Measurements from ENCODE around the gene NLGN4Y. TPM values are rescaled to one million over a fixed set of nuclear protein-coding genes. Genes with fewer than 3 reads are reported as not detected.

Gene NLGN4Y
- total RNA-seq, 1 experiment from 2014 or later = 48.4 TPM

DNA sequence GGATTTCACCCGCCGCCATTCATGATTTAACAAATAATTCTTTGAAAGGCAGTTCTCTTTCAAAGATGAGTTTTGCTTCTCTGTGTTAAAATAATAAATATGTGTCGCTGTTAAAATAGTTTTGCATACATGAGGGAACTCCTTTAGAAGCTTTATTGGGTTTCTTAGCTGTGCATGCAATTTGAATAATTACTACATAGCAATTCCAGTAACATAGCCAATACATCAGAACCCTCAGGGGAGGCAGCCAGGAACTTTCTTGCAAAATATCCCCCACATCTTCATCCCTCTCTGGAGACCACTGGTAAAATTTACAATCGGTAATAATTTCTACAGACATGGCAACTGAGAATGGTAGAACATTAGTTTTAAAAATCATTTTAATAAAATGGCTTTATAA is 268.8 kb downstream of the NLGN4Y start (continued):
- TF ChIP-seq, protein P1, sequence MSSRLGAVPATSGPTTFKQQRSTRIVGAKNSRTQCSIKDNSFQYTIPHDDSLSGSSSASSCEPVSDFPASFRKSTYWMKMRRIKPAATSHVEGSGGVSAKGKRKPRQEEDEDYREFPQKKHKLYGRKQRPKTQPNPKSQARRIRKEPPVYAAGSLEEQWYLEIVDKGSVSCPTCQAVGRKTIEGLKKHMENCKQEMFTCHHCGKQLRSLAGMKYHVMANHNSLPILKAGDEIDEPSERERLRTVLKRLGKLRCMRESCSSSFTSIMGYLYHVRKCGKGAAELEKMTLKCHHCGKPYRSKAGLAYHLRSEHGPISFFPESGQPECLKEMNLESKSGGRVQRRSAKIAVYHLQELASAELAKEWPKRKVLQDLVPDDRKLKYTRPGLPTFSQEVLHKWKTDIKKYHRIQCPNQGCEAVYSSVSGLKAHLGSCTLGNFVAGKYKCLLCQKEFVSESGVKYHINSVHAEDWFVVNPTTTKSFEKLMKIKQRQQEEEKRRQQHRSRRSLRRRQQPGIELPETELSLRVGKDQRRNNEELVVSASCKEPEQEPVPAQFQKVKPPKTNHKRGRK (CRISPR knock-in tag; IDR thresholded peaks at IDR 0.05; ENCODE audit: borderline replicate concordance) = no peak
- no peak for TF ChIP-seq IRF1 (CRISPR knock-in tag; IDR thresholded peaks at IDR 0.05)
- TF ChIP-seq ZNF317 (CRISPR knock-in tag; IDR thresholded peaks at IDR 0.05; ENCODE audit: borderline replicate concordance, low read depth) = no peak
- no peak for TF ChIP-seq ZNF416 (CRISPR knock-in tag; IDR thresholded peaks at IDR 0.05)
- no peak for TF ChIP-seq NFE2L1 (CRISPR knock-in tag; IDR thresholded peaks at IDR 0.05)
- no peak for TF ChIP-seq FOXP4 (CRISPR knock-in tag; IDR thresholded peaks at IDR 0.05)
- TF ChIP-seq, protein P2, sequence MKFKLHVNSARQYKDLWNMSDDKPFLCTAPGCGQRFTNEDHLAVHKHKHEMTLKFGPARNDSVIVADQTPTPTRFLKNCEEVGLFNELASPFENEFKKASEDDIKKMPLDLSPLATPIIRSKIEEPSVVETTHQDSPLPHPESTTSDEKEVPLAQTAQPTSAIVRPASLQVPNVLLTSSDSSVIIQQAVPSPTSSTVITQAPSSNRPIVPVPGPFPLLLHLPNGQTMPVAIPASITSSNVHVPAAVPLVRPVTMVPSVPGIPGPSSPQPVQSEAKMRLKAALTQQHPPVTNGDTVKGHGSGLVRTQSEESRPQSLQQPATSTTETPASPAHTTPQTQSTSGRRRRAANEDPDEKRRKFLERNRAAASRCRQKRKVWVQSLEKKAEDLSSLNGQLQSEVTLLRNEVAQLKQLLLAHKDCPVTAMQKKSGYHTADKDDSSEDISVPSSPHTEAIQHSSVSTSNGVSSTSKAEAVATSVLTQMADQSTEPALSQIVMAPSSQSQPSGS (CRISPR knock-in tag; IDR thresholded peaks at IDR 0.05; ENCODE audit: borderline replicate concordance, low read depth) = no peak
- no peak for TF ChIP-seq TCF7 (CRISPR knock-in tag; IDR thresholded peaks at IDR 0.05; ENCODE audit: low read depth)
- TF ChIP-seq, protein P3, sequence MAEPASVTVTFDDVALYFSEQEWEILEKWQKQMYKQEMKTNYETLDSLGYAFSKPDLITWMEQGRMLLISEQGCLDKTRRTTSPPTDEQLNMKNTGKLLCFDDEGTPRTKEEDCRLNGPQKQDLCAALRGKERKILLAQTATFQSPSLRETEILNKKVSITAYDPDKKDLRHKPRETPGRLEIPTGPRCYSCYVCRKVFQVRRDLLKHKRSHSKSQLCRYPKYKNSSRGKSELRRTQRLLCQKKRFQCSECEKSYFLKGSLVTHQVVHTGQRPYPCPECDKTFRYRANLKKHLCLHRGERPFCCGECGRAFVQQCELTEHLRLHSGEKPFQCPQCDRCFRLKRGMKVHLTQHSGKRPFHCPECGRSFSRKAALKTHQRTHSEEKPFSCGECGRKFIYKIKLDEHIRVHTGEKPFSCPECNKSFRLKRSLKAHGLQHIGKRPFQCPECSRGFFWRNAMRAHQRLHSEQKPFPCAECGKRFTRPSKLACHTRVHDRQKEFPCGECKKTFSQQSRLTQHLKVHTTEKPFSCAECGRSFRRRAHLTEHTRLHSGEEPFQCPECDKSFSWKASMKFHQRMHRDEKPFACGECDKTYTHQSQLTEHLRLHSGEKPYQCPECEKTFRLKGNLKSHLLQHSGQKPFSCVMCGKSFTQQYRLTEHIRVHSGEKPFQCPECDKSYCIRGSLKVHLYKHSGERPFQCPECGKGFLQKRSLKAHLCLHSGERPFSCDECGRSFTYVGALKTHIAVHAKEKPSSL (CRISPR knock-in tag; conservative IDR thresholded peaks at IDR 0.05) = no peak
- no peak for TF ChIP-seq USF2 (CRISPR knock-in tag; IDR thresholded peaks at IDR 0.05)
- no peak for TF ChIP-seq ZNF423 (CRISPR knock-in tag; IDR thresholded peaks at IDR 0.05)
- TF ChIP-seq SOX15 (CRISPR knock-in tag; IDR thresholded peaks at IDR 0.05) = no peak
- TF ChIP-seq ESRRA (CRISPR knock-in tag; IDR thresholded peaks at IDR 0.05; ENCODE audit: borderline replicate concordance) = no peak

GRCh38 chrY:14793674-14794073 is 269.3 kb downstream of the NLGN4Y start:
- no peak overlapping the region for H3K27ac Mint-ChIP-seq
- DNase-seq (ENCODE audit: low spot score) = no peak
- ChIA-PET CTCF (no interaction called here), POLR2A (no interaction called here)
- H3K27me3 Mint-ChIP-seq (ENCODE audit: low read depth) = no peaks in the 10 kb centered on the region
- no peaks in the 10 kb centered on the region; the same call in 1 of the 2 replicates for H3K9me3 Mint-ChIP-seq
- no peak for ATAC-seq
- TF ChIP-seq, protein P4, sequence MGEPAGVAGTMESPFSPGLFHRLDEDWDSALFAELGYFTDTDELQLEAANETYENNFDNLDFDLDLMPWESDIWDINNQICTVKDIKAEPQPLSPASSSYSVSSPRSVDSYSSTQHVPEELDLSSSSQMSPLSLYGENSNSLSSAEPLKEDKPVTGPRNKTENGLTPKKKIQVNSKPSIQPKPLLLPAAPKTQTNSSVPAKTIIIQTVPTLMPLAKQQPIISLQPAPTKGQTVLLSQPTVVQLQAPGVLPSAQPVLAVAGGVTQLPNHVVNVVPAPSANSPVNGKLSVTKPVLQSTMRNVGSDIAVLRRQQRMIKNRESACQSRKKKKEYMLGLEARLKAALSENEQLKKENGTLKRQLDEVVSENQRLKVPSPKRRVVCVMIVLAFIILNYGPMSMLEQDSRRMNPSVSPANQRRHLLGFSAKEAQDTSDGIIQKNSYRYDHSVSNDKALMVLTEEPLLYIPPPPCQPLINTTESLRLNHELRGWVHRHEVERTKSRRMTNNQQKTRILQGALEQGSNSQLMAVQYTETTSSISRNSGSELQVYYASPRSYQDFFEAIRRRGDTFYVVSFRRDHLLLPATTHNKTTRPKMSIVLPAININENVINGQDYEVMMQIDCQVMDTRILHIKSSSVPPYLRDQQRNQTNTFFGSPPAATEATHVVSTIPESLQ (CRISPR knock-in tag; IDR thresholded peaks at IDR 0.05) = no peak
- no peak for TF ChIP-seq ZNF532 (CRISPR knock-in tag; IDR thresholded peaks at IDR 0.05; ENCODE audit: borderline replicate concordance)
- TF ChIP-seq ZBTB21 (CRISPR knock-in tag; IDR thresholded peaks at IDR 0.05; ENCODE audit: borderline replicate concordance) = no peak
- TF ChIP-seq, protein P2 (CRISPR knock-in tag; IDR thresholded peaks at IDR 0.05; ENCODE audit: borderline replicate concordance, low read depth) = no peak
- H3K4me1 Mint-ChIP-seq = no peaks in the 10 kb centered on the region
- H3K36me3 Mint-ChIP-seq = 0 out of 2 replicates have a peak, but pooled peaks cover 2% of the 10 kb centered on the region
- H3K4me3 Mint-ChIP-seq = no peak overlapping the region
